ENCODE measurements around the gene NDUFS4.
"Not testable (repeated sequence)": the region's sequence is repeated elsewhere in the genome, so short reads cannot be mapped to it uniquely, and the experiment has no call there.

NDUFS4 gene

DNA sequence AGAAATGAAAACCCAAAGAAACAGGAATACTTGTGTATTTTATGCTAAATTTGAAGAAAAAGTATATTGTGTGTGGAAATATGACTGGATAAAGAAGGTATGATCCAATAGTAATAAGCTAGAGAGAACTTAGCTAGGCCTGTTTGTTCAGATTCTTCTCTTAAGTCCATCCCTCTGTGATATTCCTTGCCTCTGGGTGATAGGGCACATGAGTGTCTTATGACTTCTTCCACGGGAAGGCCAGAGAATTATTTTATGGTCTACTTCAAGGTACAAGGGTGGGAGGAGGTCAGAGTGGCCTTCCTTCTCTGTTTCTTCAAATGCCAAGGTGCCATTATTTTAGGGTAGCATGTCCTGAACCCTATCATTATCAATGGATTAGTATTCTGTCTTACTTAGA, 113.7 kb downstream of the NDUFS4 start:
- DNase-seq: no peak

DNA sequence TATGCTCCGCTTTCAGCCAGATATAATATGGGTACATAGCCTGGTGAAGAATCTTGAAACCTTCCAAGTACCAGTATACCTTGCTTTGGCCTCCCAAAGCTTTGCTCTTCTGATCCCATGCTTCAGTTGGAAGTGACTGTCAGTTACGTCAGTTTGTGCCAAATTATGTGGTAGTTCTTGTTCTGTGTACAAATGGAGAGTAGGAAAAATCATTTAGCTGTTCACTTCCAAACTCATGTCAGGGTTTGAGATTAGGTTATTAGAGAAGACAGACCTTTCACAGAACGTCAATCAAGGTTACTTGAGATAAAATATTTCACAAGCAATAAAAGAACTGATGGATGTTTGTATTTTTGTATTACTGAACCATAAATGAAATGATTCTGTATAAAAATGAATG, 117.2 kb downstream of the NDUFS4 start:
- no peak for DNase-seq

DNA sequence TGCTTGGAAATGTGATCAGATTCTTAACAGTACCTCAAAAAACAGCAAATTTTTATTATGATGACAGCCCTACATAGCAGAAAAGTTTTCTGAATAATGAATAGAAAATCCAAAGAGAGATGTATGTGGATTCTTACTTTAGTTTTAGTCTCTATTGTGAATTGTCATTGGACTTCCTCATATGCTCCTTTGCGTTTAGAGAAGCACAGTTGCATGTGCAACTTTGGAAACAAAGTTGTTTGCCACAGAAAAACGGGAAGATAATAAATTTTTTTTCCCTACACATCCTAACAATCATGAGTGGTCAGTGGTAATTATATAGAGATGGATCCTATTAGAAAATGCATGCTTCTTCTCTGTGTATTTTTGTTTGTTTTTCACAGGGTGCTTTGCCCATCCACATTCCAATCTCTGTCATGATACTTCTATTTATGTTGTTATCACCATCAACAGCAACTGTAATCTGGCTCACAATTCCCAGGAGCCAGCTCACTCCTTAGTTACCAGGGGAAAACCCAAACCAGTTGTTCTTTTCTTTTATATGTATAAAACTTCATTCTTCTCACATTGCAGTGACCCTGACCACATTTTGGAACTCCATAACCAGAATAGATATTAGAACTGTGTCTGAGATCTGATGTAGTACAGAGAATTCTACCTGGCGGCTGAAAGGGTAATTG, 118.7 kb downstream of the NDUFS4 start:
- DNase-seq: no peak

DNA sequence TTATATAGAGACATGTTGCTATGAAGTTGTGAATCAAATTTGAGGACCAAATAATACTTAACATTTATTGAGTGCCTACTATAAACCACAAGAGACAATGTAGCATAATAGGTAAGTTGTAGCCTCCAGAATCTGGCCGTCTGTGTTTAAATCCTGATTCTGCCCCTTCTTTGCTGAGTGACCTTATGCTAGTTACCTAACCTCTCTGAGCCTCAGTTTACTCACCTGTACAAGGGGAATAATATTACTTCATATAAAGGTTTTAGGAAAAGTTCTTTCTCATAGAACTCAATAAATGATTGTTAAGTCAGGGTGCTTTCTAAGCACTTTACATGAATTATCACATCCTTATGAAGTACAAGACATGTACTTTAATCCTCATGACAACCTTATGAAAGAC, 120.6 kb downstream of the NDUFS4 start:
- DNase-seq: no peak

DNA sequence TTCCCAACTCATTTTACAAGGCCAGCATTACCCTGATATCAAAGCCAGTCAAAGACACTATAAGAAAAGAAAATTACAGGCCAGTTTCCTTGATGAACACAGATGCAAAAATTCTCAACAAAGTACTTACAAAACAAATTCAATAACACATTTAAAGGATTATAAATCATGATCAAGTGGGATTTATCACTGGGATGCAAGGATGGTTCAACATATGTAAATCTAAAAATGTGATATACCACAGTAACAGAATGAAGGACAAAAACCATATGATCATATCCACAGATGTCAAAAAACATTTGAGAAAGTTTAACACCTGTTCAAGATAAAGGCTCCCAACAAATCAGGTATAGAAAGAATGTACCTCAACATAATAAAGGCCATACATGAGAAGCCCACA, 130.6 kb downstream of the NDUFS4 start:
- no peak for DNase-seq

DNA sequence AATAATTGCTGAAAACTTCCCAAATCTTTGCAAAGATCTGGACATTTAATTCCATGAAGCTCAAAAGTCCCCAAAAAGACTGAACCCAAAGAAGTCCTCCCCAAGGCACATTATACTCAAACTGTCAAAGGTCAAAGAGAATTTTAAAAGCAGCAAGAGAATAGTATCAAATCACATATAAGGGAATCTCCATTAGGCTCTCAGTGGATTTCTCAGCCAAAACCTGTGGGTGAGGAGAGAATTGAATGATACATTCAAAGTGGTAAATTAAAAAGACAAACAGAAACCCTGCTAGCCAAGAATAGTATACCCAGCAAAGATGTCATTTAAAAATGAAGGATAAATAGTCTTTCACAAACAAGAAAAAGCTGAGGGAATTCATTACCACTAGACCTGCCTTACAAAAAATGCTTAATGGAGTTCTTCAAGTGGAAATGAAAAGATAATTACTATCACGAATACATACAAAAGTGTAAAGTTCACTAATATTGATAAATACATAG, 134.1 kb downstream of the NDUFS4 start:
- DNase-seq: no peak

DNA sequence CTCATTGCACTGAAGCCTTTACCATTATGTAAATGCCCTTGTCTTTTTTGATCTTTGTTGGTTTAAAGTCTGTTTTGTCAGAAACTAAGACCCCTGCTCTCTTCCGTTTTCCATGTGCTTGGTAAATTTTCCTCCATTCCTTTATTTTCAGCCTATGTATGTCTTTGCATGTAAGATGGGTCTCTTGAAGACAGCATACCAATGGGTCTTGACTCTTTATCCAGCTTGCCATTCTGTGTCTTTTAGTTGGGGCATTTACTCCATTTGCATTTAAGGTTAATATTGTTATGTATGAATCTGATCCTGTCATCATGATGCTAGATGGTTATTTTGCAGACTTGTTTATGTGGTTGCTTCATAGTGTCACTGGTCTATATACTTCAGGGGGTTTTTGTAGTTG, 150.0 kb downstream of the NDUFS4 start:
- DNase-seq: not testable (repeated sequence)

DNA sequence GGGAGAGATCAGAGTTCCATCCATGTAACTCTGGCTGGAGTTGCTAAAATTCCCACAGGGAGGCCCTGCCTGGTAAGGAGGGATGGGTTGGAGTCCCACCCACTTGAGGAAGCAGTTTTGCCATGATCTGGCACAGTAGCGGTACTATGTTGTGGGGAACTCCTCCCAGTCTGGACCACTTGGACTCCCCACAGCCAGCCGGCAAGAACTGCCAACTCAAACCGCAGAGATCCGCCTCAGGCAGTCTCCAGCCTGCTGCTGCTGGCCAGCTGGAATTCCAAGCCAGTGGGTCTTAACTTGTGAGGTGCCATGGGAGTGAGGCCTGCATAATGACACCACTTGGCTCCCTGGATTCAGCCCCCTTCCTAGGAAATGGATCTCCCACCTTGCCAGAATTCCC, 151.9 kb downstream of the NDUFS4 start:
- no peak for DNase-seq

DNA sequence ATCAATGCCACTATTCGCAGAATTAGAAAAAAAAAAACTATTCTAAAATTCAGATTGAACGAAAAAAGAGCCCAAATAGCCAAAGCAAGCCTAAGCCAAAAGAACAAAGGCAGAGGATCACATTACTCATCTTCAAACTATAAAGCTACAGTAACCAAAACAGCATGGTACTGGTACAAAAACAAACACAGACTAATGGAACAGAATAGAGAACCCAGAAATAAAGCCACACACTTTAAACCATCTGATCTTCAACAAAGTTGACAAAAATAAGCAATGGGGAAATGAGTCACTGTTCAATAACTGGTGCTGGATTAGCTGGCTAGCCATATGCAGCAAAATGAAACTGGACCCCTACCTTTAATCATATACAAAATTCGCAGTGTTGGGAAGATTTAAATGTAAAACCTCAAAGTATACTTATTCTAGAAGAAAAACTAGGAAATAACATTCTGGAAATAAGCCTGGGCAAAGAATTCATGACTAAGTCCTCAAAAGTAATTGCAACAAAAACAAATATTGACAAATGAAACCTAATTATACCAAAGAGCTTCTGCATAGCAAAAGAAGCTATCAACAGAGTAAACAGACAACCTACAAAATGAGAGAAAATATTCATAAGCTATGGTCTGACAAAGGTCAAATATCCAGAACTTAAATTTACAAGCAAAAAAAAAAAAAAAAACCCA, 153.7 kb downstream of the NDUFS4 start:
- no peak for DNase-seq

DNA sequence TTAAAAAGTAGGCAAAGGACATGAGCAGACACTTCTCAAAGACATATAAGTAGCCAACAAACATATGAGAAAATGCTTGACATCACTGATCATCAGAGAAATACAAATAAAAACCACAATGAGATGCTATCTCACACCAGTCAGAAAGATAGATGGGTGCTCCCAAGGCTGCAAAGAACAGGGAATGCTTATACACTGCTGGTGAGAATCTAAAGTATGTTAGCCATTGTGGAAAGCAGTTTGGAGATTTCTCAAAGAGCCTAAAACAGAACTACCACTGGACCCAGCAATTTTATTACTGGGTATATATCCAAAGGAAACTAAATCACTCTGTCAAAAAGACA, 154.2 kb downstream of the NDUFS4 start:
- DNase-seq: no peak

DNA sequence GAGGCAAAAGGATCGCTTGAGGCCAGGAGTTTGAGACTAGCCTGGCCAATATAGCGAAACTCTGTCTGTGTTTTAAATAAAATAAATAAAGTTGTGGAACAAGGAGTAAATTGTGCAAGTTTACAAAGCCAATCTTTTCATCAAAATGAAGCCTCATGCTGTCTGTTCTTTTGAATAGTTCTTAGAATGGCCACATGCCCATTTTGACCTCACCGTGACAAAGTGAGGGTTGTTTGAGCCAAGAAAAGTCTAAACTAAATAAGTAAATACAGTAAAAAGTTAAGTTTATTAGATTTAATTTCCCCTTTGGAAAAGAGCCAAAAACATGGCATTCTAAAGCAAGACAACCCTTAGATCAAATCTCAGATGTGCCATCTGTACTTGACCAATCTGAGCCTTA, 165.7 kb downstream of the NDUFS4 start:
- DNase-seq: no peak

DNA sequence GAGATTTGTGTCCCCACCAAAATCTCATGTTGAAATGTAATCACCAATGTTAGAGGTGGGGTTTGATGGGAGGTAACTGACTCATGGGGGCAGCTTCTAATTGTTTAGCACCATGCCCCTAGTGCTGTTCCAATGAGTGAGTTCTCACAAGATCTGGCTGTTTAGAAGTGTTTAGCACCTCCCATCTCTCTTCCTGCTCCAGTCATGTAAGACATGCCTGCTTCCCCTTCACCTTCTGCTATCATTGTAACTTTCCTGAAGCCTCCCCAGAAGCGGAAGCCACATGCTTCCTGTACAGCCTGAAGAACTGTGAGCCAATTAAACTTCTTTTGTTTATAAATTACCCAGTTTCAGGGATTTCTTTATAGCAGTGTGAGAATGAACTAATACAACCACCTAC, 170.5 kb downstream of the NDUFS4 start:
- no peak for DNase-seq

All from activated CD4-positive, alpha-beta T cell treated with anti-CD3 and anti-CD28 coated beads, Interleukin-2, amount 50 U/mL, for 4 hours (primary cell).